Suppressor macrophage treated with lipopolysaccharide for 1 hour (primary cell): ENCODE data around the gene NCKAP5.

Source experiments
- DNase-seq, 3 donors: peaks; one replicate each; pipeline ENCODE4 v3.0.0-alpha.2; 2020 to 2022

Gene NCKAP5

DNA sequence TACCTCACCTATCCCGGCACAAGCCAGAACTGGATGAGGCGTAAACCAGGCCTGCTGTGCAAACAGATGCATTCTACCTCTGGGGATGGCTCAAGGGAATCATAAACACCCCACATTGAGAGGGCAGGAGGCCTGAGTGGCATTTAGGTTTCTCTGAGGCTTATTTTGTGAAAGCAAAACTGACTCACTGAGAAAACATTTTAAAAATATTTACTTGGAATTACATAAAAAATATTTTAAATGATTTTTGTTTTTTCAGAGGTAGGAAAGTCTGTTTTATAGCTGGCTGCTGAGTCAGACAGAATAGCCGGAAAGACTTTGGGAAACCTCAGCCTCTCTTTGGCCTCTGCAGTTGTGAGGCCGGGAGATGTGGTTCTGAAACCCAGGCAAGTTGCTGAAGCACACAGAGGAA is 244.1 kb downstream of the NCKAP5 start:
- no peak for DNase-seq

DNA sequence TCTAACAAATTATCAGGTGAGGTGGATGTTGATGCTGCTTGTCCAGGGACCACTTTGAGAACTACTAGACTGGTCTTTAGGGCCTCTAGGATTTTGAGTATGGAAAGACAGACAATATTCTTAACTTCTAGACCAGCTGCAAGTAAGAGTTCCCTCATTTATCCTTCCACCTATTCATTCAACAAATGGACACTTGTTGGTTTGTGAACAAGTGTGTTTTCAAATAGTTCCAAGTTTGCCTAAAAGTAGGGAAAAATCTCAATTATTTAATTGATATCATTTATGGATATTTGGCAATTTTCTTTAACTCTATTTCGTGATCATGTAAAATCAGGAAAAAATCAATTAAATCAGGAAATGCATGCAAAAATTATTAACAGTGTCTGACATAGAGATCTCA is 245.4 kb downstream of the NCKAP5 start:
- DNase-seq: no peak

DNA sequence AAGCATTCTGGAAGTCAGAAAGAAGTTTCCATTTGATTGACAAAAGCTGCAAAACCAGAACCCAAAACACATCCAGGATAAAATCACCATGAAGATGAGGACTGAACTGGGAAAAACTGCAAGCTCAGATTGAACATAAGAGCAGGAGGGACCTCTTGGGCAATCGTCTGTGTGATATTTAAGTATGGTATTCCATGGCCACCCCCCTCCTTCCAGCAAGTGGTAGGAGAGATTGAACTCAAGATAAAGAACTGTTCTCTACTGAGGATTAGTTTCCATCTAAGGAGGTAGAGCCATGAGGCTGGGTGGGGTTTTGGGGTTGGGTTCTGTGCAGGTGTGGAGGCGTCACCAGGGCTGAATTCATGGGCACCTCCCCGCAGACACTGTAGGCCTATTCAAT is 251.1 kb downstream of the NCKAP5 start:
- DNase-seq: no peak

DNA sequence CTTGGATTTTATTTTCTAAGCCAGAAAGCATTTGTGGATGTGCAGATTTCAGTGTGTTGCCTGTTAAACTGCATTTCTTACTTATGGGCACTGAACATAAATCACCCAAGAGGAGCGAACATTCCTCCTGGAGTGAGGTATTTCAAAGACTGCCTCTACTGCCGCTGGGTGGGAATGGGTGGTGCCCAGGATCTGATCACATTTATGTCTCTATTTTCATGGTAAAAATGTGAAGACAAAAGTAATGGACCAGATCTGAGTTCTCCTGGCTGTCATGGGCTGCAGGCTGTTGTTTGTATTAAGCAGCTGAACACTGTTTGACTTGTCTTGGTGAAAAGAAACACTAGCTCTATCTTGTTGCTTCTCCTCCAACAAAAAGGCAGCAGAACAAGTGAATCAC is 251.7 kb downstream of the NCKAP5 start:
- DNase-seq: no peak

DNA sequence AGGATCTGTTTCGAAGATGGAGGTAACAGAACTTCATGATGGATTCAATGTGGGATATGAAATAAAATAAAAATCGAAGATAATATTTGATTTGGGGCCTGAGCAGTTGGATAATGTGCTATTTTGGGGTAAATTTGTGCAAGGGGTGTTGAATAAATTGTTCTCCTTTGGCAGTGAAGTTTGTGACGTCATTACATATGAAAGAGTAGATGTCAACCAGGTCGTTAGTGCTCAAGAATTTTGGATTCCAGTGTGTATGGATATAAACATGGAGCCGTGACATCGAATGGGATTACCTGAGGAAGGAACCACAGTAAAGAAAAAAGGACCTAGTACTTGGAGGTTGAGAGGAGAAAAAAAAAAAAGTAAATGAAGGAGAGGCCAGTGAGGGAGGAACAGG is 253.0 kb downstream of the NCKAP5 start:
- DNase-seq: no peak

DNA sequence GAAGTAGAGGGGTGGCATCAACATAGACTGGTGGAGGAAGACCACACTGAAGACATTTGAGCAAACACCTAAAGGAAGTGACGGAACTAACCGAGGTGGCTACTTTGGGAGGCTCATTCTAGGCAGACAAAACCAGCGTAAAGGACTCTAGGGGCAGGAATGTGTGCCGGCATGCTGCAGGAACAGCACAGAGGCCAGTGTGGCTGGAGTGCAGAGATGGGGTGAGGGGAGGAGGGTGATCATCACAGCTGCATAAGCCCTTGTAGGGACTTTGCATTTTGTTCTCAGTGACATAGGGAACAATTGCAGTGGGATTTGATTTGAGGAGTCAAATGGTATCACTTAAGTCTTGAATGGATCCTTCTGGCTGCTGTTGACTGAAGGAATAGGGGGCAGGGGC is 253.5 kb downstream of the NCKAP5 start:
- no peak for DNase-seq

DNA sequence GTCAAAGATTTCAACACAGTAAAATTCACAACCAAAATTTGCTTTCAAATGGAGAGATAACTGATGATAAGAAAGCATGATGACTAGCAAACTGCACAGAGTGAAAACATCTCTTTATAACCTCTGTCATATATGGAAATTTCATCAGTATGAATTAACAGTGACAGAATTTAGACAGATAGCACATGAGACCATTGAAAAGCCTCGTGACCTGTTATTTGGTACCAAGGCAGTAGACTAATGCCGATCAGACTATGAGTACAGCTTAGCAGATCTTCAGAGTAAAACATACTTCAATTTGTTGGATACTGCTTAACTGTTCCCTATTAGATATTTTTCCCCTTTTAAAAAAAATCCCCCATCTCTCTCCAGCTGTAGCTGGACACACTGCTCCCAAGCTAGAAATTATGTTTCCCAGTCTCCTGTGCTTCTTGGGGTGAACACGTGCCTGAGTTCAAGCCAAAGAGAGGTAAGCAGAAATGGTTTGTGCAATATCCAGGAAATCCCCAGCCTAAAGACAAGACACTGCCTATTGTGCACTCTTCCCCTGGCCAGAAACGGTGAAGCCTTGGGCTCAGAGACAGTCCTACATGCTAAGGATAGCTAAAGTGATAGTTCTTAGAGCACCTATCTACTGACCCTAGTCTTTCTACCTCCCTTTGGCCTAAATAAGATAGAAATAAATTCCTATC is 256.1 kb downstream of the NCKAP5 start:
- no peak for DNase-seq

DNA sequence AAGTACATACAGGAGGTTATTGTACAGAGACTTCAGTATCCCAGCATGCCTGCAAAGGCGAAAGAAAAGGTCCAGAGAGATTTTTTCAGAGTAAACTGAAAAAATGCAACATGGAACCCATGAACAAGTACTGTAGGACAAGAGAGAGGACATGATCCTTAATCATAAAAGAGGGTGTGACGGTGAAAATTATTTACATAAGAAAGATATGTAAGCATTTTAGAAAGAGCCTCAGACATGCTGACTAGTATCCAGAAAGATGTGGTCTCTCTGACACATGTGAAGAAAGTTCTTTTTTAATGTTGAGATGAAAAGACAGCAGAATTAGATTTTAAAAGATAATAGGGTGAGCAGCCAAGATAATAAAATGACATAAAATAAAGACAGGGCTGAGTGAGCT is 262.0 kb downstream of the NCKAP5 start:
- no peak for DNase-seq

DNA sequence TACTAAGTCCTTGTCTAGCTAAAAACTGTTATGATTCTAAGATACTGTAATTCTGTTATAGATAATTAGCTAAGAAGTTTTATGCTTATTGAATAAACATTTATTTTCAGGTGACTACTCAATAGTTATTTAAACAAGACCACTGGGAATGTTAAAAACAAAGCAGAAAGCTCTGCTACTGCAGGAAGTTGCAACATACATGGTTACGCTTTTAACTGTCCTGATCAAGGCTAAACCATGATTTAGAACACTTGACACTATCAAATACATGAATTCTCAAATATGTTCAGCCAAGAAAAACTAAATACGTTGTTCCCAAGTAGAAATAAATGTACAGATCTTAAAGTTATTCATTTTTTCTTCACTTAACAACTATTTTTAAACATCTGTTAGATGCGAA is 263.9 kb downstream of the NCKAP5 start:
- DNase-seq: no peak

DNA sequence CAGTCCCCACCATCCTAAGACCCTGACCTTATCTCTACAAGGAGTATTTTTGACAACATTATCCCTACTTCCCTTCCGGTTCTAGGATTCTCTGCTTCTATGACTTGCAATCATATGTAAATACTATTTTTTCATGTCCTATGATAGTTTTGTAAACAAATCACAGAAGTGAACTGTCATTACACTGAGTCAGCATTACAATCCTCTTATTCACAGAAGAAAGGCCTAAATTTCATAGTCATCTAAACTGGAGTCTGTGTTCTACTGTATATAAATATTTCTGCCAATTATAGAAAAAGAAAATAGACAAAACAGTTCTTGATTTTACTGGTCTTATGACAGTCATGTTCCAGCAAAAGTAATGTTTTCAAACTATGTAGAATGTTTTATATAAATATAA is 265.1 kb downstream of the NCKAP5 start:
- no peak for DNase-seq

DNA sequence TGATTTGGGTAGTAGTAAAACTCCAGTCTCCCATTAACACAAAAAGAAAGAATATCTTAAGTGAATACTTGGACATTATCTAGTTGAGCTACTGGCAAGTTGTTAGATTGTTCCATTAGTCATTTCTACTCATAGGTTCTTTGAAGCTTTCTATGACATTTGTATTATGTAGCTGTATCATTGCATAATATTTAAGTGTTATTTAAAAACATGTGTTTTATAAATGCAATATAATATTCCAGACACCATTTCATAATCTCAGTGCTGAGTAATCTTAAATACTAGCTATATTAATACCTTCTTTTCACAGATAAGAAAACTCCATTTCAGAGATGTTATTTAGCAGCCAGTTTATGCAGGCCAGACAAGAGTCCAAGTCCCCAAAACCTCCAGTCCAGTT is 271.9 kb downstream of the NCKAP5 start:
- DNase-seq: no peak

DNA sequence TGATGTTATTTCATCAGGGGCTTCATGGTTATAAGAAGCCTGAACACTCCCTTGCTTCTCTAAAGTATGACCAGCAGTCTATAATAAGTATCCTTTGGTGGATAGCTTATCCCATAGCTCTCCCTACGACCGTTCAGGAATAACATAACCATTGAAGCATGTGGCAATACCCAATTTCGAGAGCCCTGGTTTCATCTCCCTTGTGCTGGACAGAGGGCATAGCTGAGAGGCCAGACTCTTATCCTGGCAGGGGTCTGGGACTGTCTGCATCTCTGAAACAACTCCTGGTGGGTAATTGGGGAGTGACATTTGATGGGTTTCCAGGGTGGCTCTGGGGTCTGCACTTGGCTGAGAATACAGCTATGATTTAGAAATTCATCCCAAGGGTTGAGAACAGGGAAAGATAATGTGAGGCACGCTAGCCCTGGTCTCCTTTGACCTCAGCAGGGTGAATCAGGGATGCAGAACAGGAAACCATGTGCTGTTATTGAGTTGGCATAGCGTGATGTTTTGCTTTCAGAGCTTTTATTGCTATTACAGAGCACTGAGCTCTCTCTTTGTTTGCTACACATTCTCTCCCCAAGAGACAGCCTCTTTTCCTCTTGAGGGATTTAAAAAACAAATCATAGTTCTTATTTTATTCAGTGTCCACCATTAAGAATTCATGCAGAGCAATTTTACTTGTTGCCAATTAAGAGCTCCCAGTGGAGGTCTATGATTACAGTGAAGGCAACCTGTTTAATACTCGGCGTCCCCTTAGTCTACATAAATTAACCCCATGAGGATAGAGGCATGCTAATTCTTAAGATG is 274.5 kb downstream of the NCKAP5 start:
- DNase-seq: no peak

DNA sequence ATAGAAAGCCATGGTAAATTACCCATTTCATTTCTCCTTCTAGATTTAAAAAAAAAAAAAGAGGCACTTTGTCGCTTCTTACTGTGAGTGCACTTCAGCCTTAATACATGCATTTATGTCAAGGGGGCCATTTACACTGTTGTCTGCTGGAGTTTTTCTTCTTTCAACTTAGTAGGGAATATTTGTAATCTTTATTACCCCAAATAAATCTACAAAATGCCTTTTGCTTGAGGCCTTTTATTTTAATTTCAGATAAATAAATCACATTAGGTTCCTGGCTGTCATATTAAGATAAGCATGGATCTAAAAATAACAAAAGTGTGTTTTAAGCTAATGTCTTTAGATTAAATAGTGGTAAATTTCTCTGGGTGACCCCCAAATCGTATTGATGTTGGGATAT is 276.0 kb downstream of the NCKAP5 start:
- no peak for DNase-seq

DNA sequence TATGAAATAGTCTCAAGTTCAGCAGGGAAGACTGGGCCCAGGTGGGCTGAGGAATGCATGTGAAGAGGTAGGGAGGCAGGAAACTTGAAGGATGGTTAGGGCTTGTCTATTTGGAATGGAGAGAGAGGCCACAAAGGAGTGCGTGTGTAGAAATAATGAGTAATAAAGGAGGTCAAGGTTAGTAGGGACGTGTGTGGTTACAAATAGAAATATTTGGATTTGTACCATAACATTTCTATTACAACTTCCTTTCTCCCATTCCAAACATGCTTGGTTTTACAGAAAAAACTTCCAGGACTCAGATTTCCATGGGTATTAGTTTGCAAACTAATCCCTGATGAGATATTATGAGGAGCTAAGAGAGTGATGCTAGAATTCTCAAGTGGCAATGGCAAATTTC is 280.6 kb downstream of the NCKAP5 start:
- DNase-seq: no peak

DNA sequence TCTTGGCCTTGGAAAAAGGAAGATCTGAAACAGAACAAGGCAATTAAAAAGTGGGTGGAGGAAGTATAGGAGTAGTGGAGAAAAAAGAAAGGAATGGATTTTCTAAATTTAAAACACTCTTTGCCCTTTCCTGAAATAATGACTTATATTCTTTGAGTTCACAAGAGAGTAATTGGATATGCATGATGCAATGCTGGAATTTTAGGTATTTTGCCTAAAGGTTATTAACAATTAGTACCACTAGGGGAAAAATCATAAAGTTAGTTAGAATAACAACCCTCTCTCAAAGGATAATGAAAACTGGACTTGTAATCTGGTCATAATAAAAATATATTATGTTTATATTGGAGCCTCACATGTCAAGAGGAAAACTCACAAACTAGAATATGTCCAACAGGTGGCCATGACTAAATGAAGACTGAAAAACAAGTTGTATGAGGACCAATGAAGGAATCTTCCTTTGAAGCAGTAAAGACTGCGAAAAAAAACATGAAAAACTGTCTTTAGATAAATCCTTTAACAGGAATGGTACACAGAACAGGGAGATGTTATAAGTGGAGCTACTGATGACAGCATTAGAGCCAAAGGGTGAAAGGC is 281.8 kb downstream of the NCKAP5 start:
- no peak for DNase-seq

DNA sequence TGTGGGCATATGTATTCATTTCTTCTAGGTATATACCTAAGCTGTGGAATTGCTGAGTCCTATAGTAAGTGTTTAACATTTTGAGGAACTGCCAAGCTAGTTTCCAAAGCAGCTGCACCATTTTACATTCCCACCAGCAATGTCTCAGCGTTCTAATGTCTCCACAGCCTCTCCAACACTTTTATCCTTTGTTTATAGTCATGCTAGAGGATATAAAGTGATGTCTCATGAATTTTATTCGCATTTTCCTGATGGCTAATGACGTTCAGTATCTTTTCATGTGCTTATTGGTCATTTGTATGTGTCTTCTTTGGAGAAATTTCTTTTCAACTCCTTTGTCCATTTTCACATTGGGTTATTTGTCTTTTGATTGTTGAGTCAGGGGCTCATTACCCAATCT is 295.2 kb downstream of the NCKAP5 start:
- no peak for DNase-seq

DNA sequence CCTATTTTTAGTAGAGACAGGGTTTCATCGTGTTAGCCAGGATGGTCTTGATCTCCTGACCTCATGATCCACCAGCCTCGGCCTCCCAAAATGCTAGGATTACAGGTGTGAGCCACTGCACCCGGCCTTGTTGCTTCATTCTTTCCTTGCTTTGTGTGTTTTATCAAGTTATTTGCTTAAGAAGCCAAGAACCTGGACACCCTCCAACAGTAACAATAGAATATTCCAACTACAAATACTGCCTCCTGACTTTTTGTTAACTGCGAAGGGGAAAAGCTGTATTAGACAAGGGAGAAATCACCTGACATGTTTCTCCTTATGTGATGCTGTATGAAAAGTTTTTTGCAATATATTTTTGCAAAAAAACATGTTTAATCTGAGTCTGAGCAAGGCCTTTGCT is 297.2 kb downstream of the NCKAP5 start:
- no peak for DNase-seq

DNA sequence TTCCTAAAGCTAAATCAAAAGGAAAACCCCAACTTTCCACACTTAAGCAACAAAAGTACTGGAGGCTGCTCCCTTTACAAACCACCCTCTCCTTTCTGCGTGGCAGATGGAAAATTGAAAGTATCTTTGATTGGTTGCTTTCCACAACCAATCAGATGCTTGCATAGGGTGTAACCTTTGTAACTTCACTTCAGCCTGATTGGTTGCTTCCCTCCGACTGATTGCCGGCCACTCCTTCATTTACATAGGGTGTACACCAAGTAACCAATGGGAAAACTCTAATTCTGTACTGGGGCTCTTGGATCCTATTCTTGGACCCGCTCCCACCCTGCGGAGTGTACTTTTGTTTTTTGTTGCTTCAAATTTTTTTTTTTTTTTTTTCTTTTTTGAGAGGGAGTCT is 297.7 kb downstream of the NCKAP5 start:
- DNase-seq: no peak

DNA sequence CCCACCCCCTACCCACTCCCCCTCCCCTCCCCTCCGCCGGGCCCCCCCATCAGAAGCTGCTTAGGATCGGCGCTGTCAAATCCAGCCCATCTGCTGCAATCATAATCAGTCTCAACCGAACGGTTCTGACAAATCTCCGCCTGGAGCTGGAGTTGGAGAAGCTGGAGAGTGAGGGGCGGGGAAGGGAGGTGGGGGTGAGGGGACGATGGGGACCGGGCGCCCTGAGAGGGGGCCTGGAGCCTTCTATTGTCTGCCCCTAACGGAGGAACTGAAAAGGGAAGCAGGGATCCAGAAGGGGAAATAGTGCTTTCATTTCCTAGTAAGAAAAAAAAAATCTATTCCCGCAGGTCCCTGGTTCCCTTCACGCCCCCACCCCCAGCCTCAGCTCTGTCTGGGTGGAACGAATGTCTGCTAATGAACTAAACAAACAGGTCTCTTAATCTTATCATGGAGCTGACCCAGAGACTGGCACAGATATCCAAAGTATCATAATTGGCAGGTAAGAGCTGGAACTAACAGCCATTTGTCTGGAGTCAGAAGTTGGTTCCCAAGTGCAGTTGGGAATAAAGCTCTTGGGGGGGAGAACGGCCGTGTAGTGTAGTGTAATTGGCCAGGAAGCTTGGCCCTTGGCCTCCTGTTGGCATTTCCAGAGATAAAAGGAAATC is 301.2 kb downstream of the NCKAP5 start:
- DNase-seq: no peak

DNA sequence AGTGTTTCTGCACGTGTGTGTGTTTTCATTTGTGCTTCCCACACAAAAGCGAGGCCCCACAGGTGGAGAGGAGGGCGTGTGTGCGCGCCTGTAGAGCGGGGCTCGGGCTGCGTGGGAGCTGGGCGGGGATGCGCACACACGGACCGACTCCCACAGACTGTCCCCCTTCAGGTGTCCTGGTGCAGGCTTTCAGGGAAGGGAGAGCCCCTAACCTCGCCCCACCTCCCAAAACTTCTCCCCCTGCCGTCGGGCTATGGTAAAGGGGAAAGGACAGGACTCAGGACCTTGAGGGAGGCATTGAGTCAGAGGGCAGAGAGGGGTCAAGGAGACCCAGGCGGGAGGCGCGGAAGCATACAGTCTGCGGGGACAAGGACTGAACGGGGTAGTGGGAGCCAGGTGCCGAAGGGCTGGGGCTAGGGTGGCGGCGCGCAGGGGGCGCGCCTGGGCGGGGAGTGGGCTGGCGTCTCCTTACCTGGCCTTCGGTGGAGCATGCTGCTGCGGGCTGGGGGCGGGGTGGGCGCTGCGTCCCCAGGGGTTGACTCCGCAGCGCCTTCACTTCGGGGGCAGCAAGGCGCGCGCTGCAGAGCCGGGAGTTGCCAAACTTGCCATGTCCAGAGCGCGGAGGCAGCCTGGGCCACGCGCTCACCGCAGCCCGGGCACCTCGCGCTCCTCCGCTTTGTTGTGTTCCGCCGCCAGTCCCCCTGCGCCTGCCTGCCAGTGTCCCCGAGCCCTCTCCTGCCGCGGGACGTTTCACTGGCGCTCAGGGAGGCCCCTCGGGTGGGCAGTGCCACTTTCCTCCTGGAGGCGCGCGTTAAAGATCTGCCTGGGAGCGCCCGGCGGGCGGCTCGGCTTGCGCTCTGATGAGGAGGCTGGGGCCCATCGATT is 302.0 kb downstream of the NCKAP5 start:
- no peak for DNase-seq

DNA sequence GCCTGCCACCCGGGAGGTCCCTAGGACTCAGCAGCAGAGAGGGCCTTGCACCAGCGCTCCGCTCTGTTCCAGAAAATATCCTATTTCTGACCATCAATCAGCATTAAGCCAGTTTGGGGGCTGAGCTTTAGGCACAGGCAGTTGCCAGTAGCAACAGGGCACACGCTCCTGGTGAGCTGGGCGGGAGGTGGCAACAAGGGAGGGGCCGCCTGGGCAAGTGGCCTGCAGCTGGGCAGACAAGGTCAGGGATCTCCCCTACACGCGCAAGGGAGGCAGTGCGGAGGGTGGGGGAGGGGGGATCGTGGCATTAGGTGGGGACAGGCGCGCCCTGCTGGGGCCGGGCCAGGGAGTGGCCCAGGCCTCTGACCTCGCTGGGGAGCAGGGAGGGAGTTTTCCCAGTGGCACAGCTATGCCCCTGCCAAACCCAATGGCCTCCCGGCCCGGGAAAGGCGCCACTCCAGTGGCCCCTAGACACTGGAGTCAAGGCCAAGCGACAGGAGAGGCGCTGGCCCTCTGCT is 302.8 kb downstream of the NCKAP5 start:
- DNase-seq: no peak

DNA sequence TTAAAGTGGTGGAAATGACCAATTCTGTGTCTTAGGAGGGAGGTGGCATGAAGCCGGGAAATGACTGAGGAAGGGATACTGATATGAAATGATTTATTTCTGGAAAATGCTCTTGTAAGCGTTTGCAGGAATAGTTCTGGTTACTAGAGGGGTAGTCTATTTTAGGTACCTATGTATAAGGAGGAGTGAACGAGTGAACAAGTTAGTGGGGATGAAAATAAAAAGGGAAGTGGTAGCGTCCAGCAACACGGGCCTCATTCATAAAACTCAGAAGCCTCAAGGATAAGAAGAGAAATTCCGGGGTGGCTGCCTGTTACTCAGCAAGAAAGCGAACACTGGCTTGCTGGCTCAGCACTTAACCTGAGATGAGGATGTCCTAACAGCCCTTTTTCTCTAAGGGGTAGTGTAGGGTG is 303.3 kb downstream of the NCKAP5 start:
- DNase-seq: no peak
